Colon (tissue), 2 donors: ENCODE data around the gene LRRC8E.
"Not testable (repeated sequence)": the region's sequence is repeated elsewhere in the genome, so short reads cannot be mapped to it uniquely, and the experiment has no call there.

ENCODE experiments used
- FAIRE-seq: peaks from 2 replicates; lab custom pipeline; 2012; peaks lifted over from hg19 to GRCh38; lab: Jason Lieb, UNC
- donor health status: control.
- donor health status: control.

LRRC8E gene

GRCh38 chr19:7887408-7888144, 734 bp upstream of the LRRC8E start:
- FAIRE-seq, result no peak

GRCh38 chr19:7888826-7889217, 512 bp downstream of the LRRC8E start:
- FAIRE-seq, result no peak

DNA sequence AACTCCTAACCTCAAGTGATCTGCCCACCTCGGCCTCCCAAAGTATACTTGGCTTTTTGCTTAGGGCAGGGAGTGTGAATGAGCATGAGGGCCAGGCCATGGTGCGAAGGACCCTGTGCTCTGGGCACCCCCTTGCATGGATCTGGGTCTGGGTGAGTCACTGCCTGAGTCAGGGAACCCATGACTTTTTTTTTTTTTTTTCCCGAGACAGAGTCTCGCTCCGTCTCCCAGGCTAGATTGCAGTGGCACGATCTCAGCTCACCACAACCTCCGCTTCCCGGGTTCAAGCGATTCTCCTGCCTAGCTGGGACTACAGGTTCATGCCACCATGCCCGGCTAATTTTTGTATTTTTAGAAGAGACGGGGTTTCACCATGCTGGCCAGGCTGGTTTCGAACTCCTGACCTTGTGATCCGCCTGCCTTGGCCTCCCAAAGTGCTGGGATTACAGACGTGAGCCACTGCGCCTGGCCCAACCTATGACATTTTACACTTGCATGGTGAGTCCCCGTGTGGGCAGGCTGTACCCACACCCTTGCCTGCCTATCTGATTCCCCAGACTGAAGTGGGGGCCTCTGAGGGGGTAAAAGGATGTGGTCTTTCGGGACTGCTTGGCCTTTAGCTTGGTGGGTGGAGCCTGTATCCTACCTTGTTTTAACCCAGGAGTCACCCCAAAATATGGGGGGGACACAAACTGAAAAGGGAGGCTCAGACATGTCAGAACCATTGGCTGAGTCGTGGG, 5.2 kb downstream of the LRRC8E start:
- not testable (repeated sequence) for FAIRE-seq

GRCh38 chr19:7894612-7895309, 6.5 kb downstream of the LRRC8E start:
- FAIRE-seq, result no peak

DNA sequence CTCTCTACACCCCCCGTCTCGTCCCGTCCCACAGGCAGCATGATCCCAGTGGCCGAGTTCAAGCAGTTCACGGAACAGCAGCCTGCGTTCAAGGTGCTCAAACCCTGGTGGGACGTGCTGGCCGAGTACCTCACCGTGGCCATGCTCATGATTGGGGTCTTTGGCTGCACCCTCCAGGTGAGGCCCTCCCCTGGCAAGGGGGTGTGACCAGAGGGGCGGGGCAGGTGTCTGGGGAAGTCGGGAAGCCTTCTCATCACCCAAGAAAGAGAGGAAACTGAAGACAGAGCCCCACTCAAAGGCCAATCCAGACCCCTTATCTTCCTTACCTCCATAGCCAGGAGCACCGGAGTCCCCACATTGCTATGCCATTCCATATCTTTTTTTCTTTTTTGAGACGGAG, 7.3 kb downstream of the LRRC8E start:
- no peak for FAIRE-seq

DNA sequence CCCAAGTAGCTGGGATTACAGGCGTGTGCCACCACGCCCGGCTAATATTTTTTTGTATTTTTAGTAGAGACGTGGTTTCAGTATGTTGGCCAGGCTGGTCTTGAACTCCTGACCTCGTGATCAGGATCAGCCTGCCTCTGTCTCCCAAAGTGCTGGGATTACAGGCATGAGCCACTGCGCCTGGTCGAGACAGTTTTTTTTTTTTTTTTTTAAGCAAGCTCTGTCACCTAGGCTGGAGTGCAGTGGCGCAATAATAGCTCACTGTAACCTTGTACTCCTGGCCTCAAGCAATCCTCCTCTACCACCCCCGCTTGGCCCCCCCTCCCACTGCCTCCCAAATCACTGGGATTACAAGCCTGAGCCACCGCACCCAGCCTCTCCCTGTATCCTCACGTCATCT, 9.0 kb downstream of the LRRC8E start:
- FAIRE-seq, result no peak

- no peak for FAIRE-seq
Observed at GRCh38 chr19:7898967-7899366, 10.7 kb downstream of the LRRC8E start.

DNA sequence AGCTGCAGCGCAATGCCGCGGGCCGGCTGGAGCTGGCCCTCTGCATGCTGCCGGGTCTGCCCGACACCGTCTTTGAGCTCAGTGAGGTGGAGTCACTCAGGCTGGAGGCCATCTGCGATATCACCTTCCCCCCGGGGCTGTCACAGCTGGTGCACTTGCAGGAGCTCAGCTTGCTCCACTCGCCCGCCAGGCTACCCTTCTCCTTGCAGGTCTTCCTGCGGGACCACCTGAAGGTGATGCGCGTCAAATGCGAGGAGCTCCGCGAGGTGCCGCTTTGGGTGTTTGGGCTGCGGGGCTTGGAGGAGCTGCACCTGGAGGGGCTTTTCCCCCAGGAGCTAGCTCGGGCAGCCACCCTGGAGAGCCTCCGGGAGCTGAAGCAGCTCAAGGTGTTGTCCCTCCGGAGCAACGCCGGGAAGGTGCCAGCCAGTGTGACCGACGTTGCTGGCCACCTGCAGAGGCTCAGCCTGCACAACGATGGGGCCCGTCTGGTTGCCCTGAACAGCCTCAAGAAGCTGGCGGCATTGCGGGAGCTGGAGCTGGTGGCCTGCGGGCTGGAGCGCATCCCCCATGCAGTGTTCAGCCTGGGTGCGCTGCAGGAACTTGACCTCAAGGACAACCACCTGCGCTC, 11.6 kb downstream of the LRRC8E start:
- no peak for FAIRE-seq

DNA sequence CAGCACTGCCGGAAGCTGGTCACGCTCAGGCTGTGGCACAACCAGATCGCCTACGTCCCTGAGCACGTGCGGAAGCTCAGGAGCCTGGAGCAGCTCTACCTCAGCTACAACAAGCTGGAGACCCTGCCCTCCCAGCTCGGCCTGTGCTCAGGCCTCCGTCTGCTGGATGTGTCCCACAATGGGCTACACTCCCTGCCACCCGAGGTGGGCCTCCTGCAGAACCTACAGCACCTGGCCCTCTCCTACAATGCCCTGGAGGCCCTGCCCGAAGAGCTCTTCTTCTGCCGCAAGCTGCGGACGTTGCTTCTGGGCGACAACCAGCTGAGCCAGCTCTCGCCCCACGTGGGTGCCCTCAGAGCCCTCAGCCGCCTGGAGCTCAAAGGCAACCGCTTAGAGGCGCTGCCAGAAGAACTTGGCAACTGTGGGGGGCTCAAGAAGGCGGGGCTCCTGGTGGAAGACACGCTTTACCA, 12.1 kb downstream of the LRRC8E start:
- no peak for FAIRE-seq

DNA sequence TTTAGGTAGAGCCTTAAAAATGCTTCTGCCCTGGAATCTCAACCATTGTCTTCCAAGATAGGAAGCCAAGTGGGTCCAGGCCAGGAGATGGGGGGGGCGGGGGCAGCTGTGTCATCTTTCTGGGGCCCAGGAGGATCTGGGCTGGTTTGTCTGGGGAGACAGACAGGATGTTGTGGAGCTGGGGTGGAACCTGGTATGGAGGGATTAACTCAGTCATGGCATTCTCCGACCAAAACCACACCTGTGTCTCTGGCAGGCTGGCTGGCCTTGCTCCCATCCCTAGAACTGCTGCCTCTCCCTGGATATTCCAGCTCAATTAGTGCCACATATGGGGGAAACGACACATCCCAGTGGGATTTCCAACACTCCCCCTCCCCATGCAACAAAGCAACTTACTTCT, 12.6 kb downstream of the LRRC8E start:
- no peak for FAIRE-seq

GRCh38 chr19:7901337-7901736, 13.0 kb downstream of the LRRC8E start:
- no peak for FAIRE-seq

DNA sequence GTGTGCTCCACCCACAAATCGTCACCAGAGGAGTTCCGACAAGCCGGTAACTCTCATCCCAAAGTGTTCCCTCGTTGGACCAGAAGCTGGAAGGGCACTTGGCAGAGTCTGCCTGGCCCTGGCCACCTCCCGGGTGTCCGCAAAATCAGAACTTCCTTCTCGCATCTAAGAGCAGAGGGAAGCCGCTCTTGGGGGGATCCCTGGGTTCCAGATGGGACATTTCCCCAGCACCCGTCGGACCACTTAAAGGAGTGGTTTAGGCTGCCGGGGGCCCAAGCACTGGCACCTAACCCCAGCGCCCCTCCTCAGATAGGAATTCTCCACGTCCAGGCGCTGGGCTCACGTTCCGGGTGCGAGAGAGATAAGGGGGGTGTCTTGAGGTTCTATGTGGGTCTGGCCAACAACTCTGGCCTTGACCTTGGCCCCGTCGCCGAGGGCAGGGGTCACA, 14.5 kb downstream of the LRRC8E start:
- no peak for FAIRE-seq

- no peak for FAIRE-seq
Observed at GRCh38 chr19:7903244-7904073, 15.1 kb downstream of the LRRC8E start, which contains the start of gene MAP2K7. MAP2K7 (plus strand) TSS chr19:7903877; CDS start chr19:7903945, 68 bp downstream.

DNA sequence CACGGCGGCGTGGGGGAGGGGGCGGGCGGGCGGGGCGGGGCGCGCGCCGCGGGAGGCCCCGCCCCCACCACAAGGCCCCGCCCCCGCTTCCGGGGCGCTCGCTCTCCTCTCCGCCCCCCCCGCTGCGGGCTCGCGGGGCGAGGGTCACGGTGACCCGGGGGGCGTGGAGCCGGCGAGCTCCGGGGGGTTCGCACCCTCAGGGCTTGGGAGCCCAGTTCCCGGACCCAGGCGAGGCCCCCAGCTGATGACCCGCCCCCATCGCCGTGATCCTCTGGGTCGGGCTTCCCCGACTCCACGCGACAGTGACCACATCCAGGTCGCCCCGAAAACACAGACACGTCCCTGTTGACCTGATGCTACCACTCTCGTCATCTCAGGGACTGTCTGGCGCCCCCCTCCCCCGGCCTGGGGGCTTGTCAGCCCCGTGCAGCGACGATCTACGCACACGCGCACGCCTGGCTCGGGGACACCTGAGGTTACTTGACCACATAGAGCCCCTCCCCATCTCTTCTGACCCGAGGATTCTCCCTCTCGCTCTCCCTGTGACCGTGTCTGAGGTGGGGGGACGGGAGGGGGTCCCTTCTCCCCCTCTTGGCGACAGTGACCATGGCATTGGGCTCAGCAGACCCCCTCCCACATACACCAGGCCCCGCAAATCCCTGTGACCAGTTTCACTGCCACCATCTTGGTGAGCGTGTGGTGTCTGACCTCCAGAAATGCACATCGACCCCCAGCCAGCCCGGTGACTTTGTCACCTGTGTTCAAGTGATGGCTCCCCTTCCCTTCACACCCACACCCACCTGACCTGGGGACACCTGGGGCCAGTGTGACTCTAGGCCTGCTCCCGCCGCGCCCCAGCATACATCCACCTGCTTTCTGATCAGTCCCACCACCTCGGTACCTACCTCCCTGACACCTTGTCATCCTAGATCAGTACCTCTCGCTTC, 16.0 kb downstream of the LRRC8E start:
- FAIRE-seq, result no peak

GRCh38 chr19:7905268-7905667, 17.0 kb downstream of the LRRC8E start:
- FAIRE-seq, result no peak

GRCh38 chr19:7905859-7906258, 17.5 kb downstream of the LRRC8E start:
- no peak for FAIRE-seq

GRCh38 chr19:7907122-7907521, 18.8 kb downstream of the LRRC8E start:
- no peak for FAIRE-seq

DNA sequence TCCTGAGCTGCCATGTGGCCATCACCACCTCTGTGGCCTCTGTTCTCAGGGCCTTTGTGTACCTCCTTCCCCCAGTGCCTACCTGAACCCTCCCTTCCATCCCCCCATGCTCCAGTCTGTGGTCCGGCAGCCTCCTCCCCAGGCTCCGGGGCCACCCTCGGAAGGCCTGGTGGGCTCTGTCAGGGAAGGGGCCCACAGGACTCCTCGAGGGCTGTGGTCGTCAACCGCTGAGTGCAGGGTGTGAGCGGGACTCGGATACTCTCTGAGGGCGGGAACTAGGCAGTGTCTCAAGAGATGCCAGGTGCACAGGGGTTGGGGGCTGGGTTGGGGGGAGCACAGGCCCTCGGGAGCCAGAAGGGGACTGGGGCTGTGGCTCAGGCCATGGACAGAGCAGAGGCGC, 19.2 kb downstream of the LRRC8E start:
- FAIRE-seq, result no peak

- FAIRE-seq, result no peak
Observed at GRCh38 chr19:7908078-7908699, 19.9 kb downstream of the LRRC8E start.
